Measurements from ENCODE around the gene HINFP. TPM values are rescaled to one million over a fixed set of nuclear protein-coding genes. Genes with fewer than 3 reads are reported as not detected.
"Not testable (repeated sequence)": the region's sequence is repeated elsewhere in the genome, so short reads cannot be mapped to it uniquely, and the experiment has no call there.

Gene HINFP
- total and polyA plus RNA-seq, 4 donors = 10.4 to 24.5 (median 17.8) TPM

DNA sequence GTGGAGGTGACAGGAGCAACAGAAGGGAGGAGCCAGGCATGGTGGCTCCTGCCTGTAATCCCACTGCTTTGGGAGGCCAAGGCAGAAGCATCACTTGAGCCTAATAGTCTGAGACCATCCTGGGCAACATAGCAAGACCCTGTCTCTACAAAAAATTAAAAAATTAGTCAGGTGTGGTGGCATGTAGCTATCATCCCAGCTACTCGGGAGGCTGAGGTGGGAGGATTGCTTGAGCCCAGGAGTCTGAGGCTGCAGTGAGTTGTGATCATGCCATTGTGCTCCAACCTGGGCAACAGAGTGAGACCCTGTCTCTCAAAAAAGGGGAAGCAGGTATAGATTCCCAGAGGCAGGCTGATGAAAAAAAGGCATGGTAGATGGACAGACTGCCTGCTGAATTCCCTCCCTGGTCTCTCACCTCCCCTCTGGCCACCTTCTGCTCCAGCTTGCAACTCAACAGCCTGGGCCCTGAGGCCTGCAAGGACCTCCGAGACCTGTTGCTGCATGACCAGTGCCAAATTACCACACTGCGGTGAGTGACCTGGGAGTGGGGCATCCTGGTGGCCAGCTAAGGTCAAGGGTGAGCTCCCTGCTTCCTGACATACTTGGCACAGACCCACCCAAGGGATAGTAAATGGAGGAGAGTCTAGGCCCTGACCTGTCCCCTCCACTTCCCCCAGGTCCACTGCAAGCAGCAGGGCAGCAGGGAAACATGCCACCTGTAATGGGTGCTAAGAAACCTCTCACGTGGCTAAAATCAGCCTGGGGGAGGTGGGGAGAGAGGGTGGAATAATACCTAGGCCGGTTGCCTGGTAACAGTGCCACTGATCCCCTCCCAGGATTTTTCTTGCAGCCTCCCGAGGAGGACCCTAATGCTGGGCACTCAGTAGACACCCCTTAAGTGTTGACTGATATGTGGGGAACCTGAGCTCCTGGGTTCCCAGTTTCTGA, 59.6 kb downstream of the HINFP start:
- H3K9ac ChIP-seq (ENCODE audit: insufficient read depth in 1 of 2, low read length in 2 of 2) = no peak overlapping the region
- TF ChIP-seq, protein P1, sequence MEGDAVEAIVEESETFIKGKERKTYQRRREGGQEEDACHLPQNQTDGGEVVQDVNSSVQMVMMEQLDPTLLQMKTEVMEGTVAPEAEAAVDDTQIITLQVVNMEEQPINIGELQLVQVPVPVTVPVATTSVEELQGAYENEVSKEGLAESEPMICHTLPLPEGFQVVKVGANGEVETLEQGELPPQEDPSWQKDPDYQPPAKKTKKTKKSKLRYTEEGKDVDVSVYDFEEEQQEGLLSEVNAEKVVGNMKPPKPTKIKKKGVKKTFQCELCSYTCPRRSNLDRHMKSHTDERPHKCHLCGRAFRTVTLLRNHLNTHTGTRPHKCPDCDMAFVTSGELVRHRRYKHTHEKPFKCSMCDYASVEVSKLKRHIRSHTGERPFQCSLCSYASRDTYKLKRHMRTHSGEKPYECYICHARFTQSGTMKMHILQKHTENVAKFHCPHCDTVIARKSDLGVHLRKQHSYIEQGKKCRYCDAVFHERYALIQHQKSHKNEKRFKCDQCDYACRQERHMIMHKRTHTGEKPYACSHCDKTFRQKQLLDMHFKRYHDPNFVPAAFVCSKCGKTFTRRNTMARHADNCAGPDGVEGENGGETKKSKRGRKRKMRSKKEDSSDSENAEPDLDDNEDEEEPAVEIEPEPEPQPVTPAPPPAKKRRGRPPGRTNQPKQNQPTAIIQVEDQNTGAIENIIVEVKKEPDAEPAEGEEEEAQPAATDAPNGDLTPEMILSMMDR (IDR thresholded peaks at IDR 0.05; ENCODE audit: control extremely low read depth, extremely low read depth) = no peak
- H3K27me3 ChIP-seq (ENCODE audit: control insufficient read depth in 3 of 3, insufficient read depth in 3 of 3, low read length in 2 of 3) = no peaks in the 10 kb centered on the region
- 85% methylated on average over 6 of the region's 6 CpGs for WGBS, 2 donors
- H3K27ac ChIP-seq (ENCODE audit: low read depth in 1 of 2, low read length in 1 of 2) = no peak overlapping the region
- no peak for ATAC-seq (ENCODE audit: insufficient read depth, low FRiP score)
- H3K36me3 ChIP-seq (ENCODE audit: control insufficient read depth in 4 of 4, insufficient read depth in 4 of 4, low read length in 4 of 4) = peaks cover 0 to 26% (median 18%) of the 10 kb centered on the region in 4 donors
- H3K4me1 ChIP-seq (ENCODE audit: control insufficient read depth in 5 of 5, insufficient read depth in 5 of 5, low read length in 5 of 5) = no peaks in the 10 kb centered on the region
- H3K4me3 ChIP-seq = no peak overlapping the region
- DNase-seq = no peak
- no peaks in the 10 kb centered on the region for H3K9me3 ChIP-seq (ENCODE audit: control insufficient read depth in 4 of 4, insufficient read depth in 3 of 4, low read length in 3 of 4)

DNA sequence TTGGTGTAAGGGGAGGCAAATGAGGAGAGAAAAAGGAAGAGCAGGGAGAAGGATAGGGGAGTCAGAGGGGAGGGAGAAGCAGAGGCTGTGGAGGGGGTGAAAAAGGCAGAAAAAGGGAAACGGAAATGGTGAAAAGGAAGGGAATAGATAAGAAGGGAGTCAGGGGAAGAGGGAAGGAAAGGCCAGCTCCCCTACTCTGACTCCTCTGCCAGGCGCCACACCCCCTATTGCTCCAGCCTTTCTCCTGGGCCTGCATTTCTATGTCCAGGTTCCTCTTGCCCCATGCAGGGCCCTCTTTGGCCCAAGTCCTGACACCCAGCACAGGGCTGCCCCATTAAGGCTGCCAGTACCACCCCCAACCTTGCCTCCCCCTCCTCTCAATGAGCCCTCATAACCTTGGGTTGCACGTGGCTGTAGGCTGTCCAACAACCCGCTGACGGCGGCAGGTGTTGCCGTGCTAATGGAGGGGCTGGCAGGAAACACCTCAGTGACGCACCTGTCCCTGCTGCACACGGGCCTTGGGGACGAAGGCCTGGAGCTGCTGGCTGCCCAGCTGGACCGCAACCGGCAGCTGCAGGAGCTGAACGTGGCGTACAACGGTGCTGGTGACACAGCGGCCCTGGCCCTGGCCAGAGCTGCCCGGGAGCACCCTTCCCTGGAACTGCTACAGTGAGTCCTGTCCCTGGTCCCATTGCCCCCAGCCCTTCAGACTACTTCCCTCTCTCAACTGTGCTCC, 60.5 kb downstream of the HINFP start:
- Histone ChIP-seq H3K4me3 (no peak overlapping the region), H3K27ac (ENCODE audit: low read depth in 1 of 2, low read length in 1 of 2) (no peak overlapping the region), H3K4me1 (ENCODE audit: control insufficient read depth in 5 of 5, insufficient read depth in 5 of 5, low read length in 5 of 5) (no peaks in the 10 kb centered on the region), H3K27me3 (ENCODE audit: control insufficient read depth in 3 of 3, insufficient read depth in 3 of 3, low read length in 2 of 3) (no peaks in the 10 kb centered on the region), H3K36me3 (ENCODE audit: control insufficient read depth in 4 of 4, insufficient read depth in 4 of 4, low read length in 4 of 4) (peaks cover 0 to 26% (median 17%) of the 10 kb centered on the region in 4 donors), H3K9me3 (ENCODE audit: control insufficient read depth in 4 of 4, insufficient read depth in 3 of 4, low read length in 3 of 4) (no peaks in the 10 kb centered on the region), H3K9ac (ENCODE audit: insufficient read depth in 1 of 2, low read length in 2 of 2) (no peak overlapping the region)
- TF ChIP-seq, protein P1 (IDR thresholded peaks at IDR 0.05; ENCODE audit: control extremely low read depth, extremely low read depth) = no peak
- no peak for DNase-seq
- no peak for ATAC-seq (ENCODE audit: insufficient read depth, low FRiP score)
- 70 to 83% methylated on average over 17 of the region's 17 CpGs for WGBS, 2 donors

DNA sequence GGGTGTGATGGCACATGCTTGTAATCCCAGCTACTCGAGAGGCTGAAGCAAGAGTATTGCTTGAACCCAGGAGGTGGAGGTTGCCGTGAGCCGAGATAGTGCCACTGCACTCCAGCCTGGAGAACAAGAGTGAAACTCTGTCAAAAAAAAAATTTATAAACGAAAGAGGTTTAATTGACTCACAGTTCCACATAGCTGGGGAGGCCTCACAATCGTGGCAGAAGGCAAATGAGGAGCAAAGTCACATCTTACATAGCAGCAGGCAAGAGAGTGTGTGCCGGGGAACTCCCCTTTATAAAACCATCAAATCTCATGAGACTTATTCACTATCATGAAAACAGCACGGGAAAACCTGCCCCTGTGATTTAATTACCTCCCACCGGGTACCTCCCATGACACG, 63.0 kb downstream of the HINFP start:
- not testable (repeated sequence) for H3K4me1 ChIP-seq (ENCODE audit: control insufficient read depth in 5 of 5, insufficient read depth in 5 of 5, low read length in 5 of 5); H3K9me3 ChIP-seq (ENCODE audit: control insufficient read depth in 4 of 4, insufficient read depth in 3 of 4, low read length in 3 of 4); H3K27me3 ChIP-seq (ENCODE audit: control insufficient read depth in 3 of 3, insufficient read depth in 3 of 3, low read length in 2 of 3); H3K9ac ChIP-seq (ENCODE audit: insufficient read depth in 1 of 2, low read length in 2 of 2); H3K27ac ChIP-seq (ENCODE audit: low read depth in 1 of 2, low read length in 1 of 2); DNase-seq; ATAC-seq (ENCODE audit: insufficient read depth, low FRiP score); H3K4me3 ChIP-seq
- peaks cover 0 to 22% (median 16%) of the 10 kb centered on the region in 4 donors for H3K36me3 ChIP-seq (ENCODE audit: control insufficient read depth in 4 of 4, insufficient read depth in 4 of 4, low read length in 4 of 4)
- WGBS, 2 donors = 90 to 94% methylated on average over 9 of the region's 9 CpGs

Other genes with a start within 250 kb of the HINFP start
- gene CXCR5, start 237.7 kb upstream of the HINFP start, total RNA-seq = under 1 TPM in 1 of 2 donors, not detected in 1; 0.48 TPM
- gene CXCR5, start 237.7 kb upstream of the HINFP start, polyA plus RNA-seq = under 1 TPM; 0.16 to 0.65 TPM
- 10 to 100 TPM; 39.6 to 91.0 TPM for gene BCL9L, start 195.7 kb upstream of the HINFP start, total RNA-seq
- 10 to 100 TPM; 23.3 to 30.4 TPM for gene BCL9L, start 195.7 kb upstream of the HINFP start, polyA plus RNA-seq
- gene UPK2, start 165.3 kb upstream of the HINFP start, total RNA-seq = not detected
- gene UPK2, start 165.3 kb upstream of the HINFP start, polyA plus RNA-seq = under 1 TPM in 1 of 2 donors, not detected in 1; 0.07 TPM
- not detected for gene FOXR1, start 149.8 kb upstream of the HINFP start, total RNA-seq
- gene FOXR1, start 149.8 kb upstream of the HINFP start, polyA plus RNA-seq = not detected
- gene CENATAC, start 123.4 kb upstream of the HINFP start, total RNA-seq = 10 to 100 TPM; 47.1 to 59.9 TPM
- 10 to 100 TPM; 12.3 to 97.5 TPM for gene CENATAC, start 123.4 kb upstream of the HINFP start, polyA plus RNA-seq
- gene RPS25, start 103.2 kb upstream of the HINFP start, total RNA-seq = 100 to 1,000 TPM; 483 to 780 TPM
- 1,000 to 10,000 TPM; 1,136 to 2,643 TPM for gene RPS25, start 103.2 kb upstream of the HINFP start, polyA plus RNA-seq
- 10 to 100 TPM; 45.8 to 71.4 TPM for gene TRAPPC4, start 102.8 kb upstream of the HINFP start, total RNA-seq
- 10 to 100 TPM; 43.0 to 63.1 TPM for gene TRAPPC4, start 102.8 kb upstream of the HINFP start, polyA plus RNA-seq
- 10 to 100 TPM in 1 of 2 donors, 1 to 10 TPM in 1; 8.2 to 16.2 TPM for gene SLC37A4, start 90.7 kb upstream of the HINFP start, total RNA-seq
- gene SLC37A4, start 90.7 kb upstream of the HINFP start, polyA plus RNA-seq = 10 to 100 TPM; 13.5 to 13.6 TPM
- 100 to 1,000 TPM in 1 of 2 donors, 10 to 100 TPM in 1; 46.6 to 252 TPM for gene HYOU1, start 64.4 kb upstream of the HINFP start, total RNA-seq
- gene HYOU1, start 64.4 kb upstream of the HINFP start, polyA plus RNA-seq = 100 to 1,000 TPM in 1 of 2 donors, 10 to 100 TPM in 1; 59.7 to 152 TPM
- gene VPS11, start 53.8 kb upstream of the HINFP start, total RNA-seq = 10 to 100 TPM; 34.6 to 36.0 TPM
- gene VPS11, start 53.8 kb upstream of the HINFP start, polyA plus RNA-seq = 10 to 100 TPM; 33.8 to 56.1 TPM
- 10 to 100 TPM; 11.7 to 31.5 TPM for gene HMBS, start 36.7 kb upstream of the HINFP start, total RNA-seq
- gene HMBS, start 36.7 kb upstream of the HINFP start, polyA plus RNA-seq = 10 to 100 TPM; 31.5 to 33.3 TPM
- 10 to 100 TPM; 29.4 to 50.9 TPM for gene DPAGT1, start 19.7 kb upstream of the HINFP start, total RNA-seq
- gene DPAGT1, start 19.7 kb upstream of the HINFP start, polyA plus RNA-seq = 10 to 100 TPM; 19.0 to 36.7 TPM
- 10 to 100 TPM in 1 of 2 donors, 1 to 10 TPM in 1; 6.5 to 20.7 TPM for gene C2CD2L, start 14.2 kb upstream of the HINFP start, total RNA-seq
- gene C2CD2L, start 14.2 kb upstream of the HINFP start, polyA plus RNA-seq = 10 to 100 TPM; 11.6 to 13.7 TPM
- gene ABCG4, start 27.5 kb downstream of the HINFP start, total RNA-seq = under 1 TPM in 1 of 2 donors, not detected in 1; 0.28 TPM
- gene ABCG4, start 27.5 kb downstream of the HINFP start, polyA plus RNA-seq = under 1 TPM; 0.03 to 0.10 TPM
- gene NLRX1, start 47.1 kb downstream of the HINFP start, total RNA-seq = 10 to 100 TPM; 12.5 to 22.6 TPM
- 10 to 100 TPM in 1 of 2 donors, 1 to 10 TPM in 1; 5.1 to 10.7 TPM for gene NLRX1, start 47.1 kb downstream of the HINFP start, polyA plus RNA-seq
- under 1 TPM in 1 of 2 donors, not detected in 1; 0.37 TPM for gene NHERF4, start 63.9 kb downstream of the HINFP start, total RNA-seq
- under 1 TPM in 1 of 2 donors, not detected in 1; 0.96 TPM for gene NHERF4, start 63.9 kb downstream of the HINFP start, polyA plus RNA-seq
- 10 to 100 TPM; 21.8 to 25.1 TPM for gene CBL, start 84.8 kb downstream of the HINFP start, total RNA-seq
- 10 to 100 TPM in 1 of 2 donors, 1 to 10 TPM in 1; 8.7 to 10.3 TPM for gene CBL, start 84.8 kb downstream of the HINFP start, polyA plus RNA-seq
- 100 to 1,000 TPM; 127 to 174 TPM for gene MCAM, start 195.6 kb downstream of the HINFP start, total RNA-seq
- gene MCAM, start 195.6 kb downstream of the HINFP start, polyA plus RNA-seq = 100 to 1,000 TPM in 1 of 2 donors, 10 to 100 TPM in 1; 51.9 to 120 TPM
- gene RNF26, start 212.9 kb downstream of the HINFP start, total RNA-seq = 10 to 100 TPM in 1 of 2 donors, 1 to 10 TPM in 1; 8.2 to 25.4 TPM
- 10 to 100 TPM; 11.0 to 16.3 TPM for gene RNF26, start 212.9 kb downstream of the HINFP start, polyA plus RNA-seq
- gene C1QTNF5, start 219.3 kb downstream of the HINFP start, total RNA-seq = 10 to 100 TPM; 20.2 to 28.6 TPM
- 10 to 100 TPM; 28.0 to 34.9 TPM for gene C1QTNF5, start 219.3 kb downstream of the HINFP start, polyA plus RNA-seq
- gene MFRP, start 225.1 kb downstream of the HINFP start, total RNA-seq = not detected
- gene MFRP, start 225.1 kb downstream of the HINFP start, polyA plus RNA-seq = not detected